CD4-positive, alpha-beta T cell treated with Interleukin-6 at 100 ng/mL for 8 hours (primary cell): ENCODE measurements around the gene TEAD3.
"Not testable (repeated sequence)": the region's sequence is repeated elsewhere in the genome, so short reads cannot be mapped to it uniquely, and the experiment has no call there.

ENCODE experiments used
- DNase-seq: peaks from one replicate; pipeline ENCODE4 v3.0.0-alpha.2; 2020; ENCODE audit warnings: mixed read lengths, low spot score

TEAD3 gene

GRCh38 chr6:35449287-35449881 lies 47.5 kb downstream of the TEAD3 start:
- peak; percentile 72 for DNase-seq

GRCh38 chr6:35448191-35448590 lies 48.7 kb downstream of the TEAD3 start:
- no peak for DNase-seq

- no peak for DNase-seq
Observed at GRCh38 chr6:35445691-35446090, 51.2 kb downstream of the TEAD3 start.

GRCh38 chr6:35443341-35444030 lies 53.4 kb downstream of the TEAD3 start:
- DNase-seq, result no peak

- no peak for DNase-seq
Observed at GRCh38 chr6:35442693-35443092, 54.2 kb downstream of the TEAD3 start.

- no peak for DNase-seq
Observed at GRCh38 chr6:35441642-35442041, 55.2 kb downstream of the TEAD3 start.

GRCh38 chr6:35441205-35441604 lies 55.7 kb downstream of the TEAD3 start:
- no peak for DNase-seq

GRCh38 chr6:35439308-35439707 lies 57.6 kb downstream of the TEAD3 start:
- no peak for DNase-seq

- not testable (repeated sequence) for DNase-seq
Observed at GRCh38 chr6:35438378-35439065, 58.4 kb downstream of the TEAD3 start.

GRCh38 chr6:35436071-35436857 lies 60.6 kb downstream of the TEAD3 start:
- no peak for DNase-seq

GRCh38 chr6:35435074-35435837 lies 61.6 kb downstream of the TEAD3 start:
- no peak for DNase-seq

GRCh38 chr6:35432702-35433101 lies 64.2 kb downstream of the TEAD3 start:
- DNase-seq, result not testable (repeated sequence)

- DNase-seq, result no peak
Observed at GRCh38 chr6:35432291-35432690, 64.6 kb downstream of the TEAD3 start.

- DNase-seq, result no peak
Observed at GRCh38 chr6:35429463-35429862, 67.4 kb downstream of the TEAD3 start.

- no peak for DNase-seq
Observed at GRCh38 chr6:35428421-35429149, 68.3 kb downstream of the TEAD3 start.

- DNase-seq, result no peak
Observed at GRCh38 chr6:35427851-35428321, 69.0 kb downstream of the TEAD3 start.

GRCh38 chr6:35427435-35427834 lies 69.4 kb downstream of the TEAD3 start:
- DNase-seq, result no peak

GRCh38 chr6:35426074-35426473 lies 70.8 kb downstream of the TEAD3 start:
- no peak for DNase-seq

- DNase-seq, result no peak
Observed at GRCh38 chr6:35425284-35425683, 71.6 kb downstream of the TEAD3 start.
